Vagina (tissue), 2 donors: ENCODE data around the gene STYK1. TPM values are rescaled to one million over a fixed set of nuclear protein-coding genes. Genes with fewer than 3 reads are reported as not detected.
A peak's percentile ranks its signal among the peaks of the same experiment; 100 is the strongest.

ENCODE experiments used
- DNase-seq, 2 donors: peaks; one replicate each; pipeline ENCODE4 v3.0.0-alpha.2; 2017; ENCODE audit errors: extremely low spot score in 2 of 2
- H3K27ac ChIP-seq: fragments of 200-600 bp; sonication (generic); one replicate; pipeline ENCODE4 v1.5.1; 2019
- H3K27me3 ChIP-seq: fragments of 200-600 bp; sonication (generic); one replicate; pipeline ENCODE4 v1.5.1; 2019
- H3K36me3 ChIP-seq, 2 donors: fragments of 200-600 bp; sonication (generic); one replicate each; pipeline ENCODE4 v1.5.1; 2017 to 2019
- H3K4me1 ChIP-seq: fragments of 200-600 bp; sonication (generic); one replicate; pipeline ENCODE4 v1.5.1; 2019
- H3K4me3 ChIP-seq, 2 donors: fragments of 200-600 bp; sonication (generic); 1 replicate in 1 of 2; 2 replicates in 1 of 2; pipeline ENCODE4 v1.5.1; 2016 to 2019
- H3K9me3 ChIP-seq: fragments of 200-600 bp; sonication (generic); one replicate; pipeline ENCODE4 v1.5.1; 2019
- POLR2A ChIP-seq, 2 donors: fragments of 450-650 bp; IDR thresholded peaks; one replicate each; pipeline ENCODE4 v1.6.1; 2017; ENCODE audit warnings: antibody characterized with exemption in 2 of 2, mild to moderate bottlenecking in 2 of 2, moderate library complexity in 2 of 2
- POLR2AphosphoS5 ChIP-seq, 2 donors: sonication (generic); formaldehyde crosslinking; IDR thresholded peaks; one replicate each; pipeline ENCODE4 v1.9.0; 2017; ENCODE audit warnings: antibody characterized with exemption in 2 of 2, mild to moderate bottlenecking in 2 of 2, low read depth in 1 of 2; ENCODE audit not compliant: insufficient read depth in 1 of 2
- intact Hi-C: fragments of 100-400 bp; cut with DNase I; formaldehyde crosslinking; loops from one replicate; pipeline ENCODE4 v1.15.1; 2023
- total RNA-seq: library from RNA; depleted of rRNA; stranded (reverse); fragments of >200 nt; gene quantifications from one replicate; pipeline ENCODE4 v1.2.3, GENCODE V29; 2016
- TF ChIP-seq, protein P1 (sequence below), 3 experiments: fragments of 450-650 bp in 2 of 3; fragments of 200-600 bp in 1 of 3; sonication (generic) in 1 of 3; IDR thresholded peaks; one replicate each; pipeline ENCODE4 v1.5.1; 2017 to 2019; ENCODE audit warnings: antibody characterized with exemption in 3 of 3, mild to moderate bottlenecking in 2 of 3, moderate library complexity in 2 of 3

Gene STYK1, protein sequence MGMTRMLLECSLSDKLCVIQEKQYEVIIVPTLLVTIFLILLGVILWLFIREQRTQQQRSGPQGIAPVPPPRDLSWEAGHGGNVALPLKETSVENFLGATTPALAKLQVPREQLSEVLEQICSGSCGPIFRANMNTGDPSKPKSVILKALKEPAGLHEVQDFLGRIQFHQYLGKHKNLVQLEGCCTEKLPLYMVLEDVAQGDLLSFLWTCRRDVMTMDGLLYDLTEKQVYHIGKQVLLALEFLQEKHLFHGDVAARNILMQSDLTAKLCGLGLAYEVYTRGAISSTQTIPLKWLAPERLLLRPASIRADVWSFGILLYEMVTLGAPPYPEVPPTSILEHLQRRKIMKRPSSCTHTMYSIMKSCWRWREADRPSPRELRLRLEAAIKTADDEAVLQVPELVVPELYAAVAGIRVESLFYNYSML
- 6.4 TPM for total RNA-seq

DNA sequence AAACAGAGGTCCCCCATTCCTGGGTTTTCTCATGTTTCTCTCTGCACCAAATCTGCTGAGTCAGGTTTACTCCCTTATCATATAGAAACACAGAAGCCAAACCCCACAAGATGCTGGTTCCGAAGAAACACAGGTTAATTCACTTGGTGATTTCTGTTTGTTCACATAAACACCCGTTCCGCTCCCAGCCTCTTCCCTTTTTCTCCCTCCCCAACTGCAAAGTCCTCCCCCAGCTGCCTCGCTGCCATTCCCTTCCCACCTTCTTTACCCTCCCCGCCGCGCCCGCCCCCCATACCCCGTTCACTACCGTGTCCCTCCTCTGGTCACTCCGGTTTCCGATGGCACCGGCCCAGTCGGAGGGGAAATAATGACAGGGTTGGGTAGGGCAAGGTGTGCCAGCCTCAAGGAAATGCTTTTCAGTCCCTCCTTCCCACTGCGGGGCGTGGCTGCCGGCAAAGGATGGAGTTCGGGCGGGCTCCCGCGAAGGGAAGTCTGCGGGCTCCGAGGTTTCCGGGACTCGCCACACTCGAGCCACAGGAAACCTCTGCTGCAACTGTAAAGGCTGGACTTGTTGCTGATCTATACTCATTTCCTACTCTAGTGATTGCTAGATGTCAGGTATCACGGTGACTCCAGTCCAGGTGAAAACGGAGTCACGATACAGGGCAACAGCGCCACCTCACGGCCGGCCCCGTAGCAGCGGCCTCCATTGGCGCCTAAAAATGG lies at the start of gene STYK1:
Gene STYK1, minus strand, starts transcription at position 394 of the 726 bp plus-strand sequence. CDS start 39,434 bp downstream, outside the sequence.
- Histone ChIP-seq H3K9me3 (no peaks in the 10 kb centered on the region), H3K27ac (no peak within 1 kb of the TSS), H3K4me1 (no peaks in the 10 kb centered on the region), H3K4me3 (peak within 1 kb of the TSS; percentile 48 to 50), H3K27me3 (peaks cover 2% of the 10 kb centered on the region), H3K36me3 (no peaks in the 10 kb centered on the region)
- peak in 1 of 2 donors; percentile 56 for TF ChIP-seq POLR2AphosphoS5 (IDR thresholded peaks at IDR 0.05; ENCODE audit: insufficient read depth in 1 of 2, low read depth in 1 of 2)
- TF ChIP-seq, protein P1, sequence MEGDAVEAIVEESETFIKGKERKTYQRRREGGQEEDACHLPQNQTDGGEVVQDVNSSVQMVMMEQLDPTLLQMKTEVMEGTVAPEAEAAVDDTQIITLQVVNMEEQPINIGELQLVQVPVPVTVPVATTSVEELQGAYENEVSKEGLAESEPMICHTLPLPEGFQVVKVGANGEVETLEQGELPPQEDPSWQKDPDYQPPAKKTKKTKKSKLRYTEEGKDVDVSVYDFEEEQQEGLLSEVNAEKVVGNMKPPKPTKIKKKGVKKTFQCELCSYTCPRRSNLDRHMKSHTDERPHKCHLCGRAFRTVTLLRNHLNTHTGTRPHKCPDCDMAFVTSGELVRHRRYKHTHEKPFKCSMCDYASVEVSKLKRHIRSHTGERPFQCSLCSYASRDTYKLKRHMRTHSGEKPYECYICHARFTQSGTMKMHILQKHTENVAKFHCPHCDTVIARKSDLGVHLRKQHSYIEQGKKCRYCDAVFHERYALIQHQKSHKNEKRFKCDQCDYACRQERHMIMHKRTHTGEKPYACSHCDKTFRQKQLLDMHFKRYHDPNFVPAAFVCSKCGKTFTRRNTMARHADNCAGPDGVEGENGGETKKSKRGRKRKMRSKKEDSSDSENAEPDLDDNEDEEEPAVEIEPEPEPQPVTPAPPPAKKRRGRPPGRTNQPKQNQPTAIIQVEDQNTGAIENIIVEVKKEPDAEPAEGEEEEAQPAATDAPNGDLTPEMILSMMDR (IDR thresholded peaks at IDR 0.05), result peak; percentile 28 to 68 (median 65)
- TF ChIP-seq POLR2A (IDR thresholded peaks at IDR 0.05), result no peak
- intact Hi-C loops, result no loop called here
- no peak for DNase-seq

DNA sequence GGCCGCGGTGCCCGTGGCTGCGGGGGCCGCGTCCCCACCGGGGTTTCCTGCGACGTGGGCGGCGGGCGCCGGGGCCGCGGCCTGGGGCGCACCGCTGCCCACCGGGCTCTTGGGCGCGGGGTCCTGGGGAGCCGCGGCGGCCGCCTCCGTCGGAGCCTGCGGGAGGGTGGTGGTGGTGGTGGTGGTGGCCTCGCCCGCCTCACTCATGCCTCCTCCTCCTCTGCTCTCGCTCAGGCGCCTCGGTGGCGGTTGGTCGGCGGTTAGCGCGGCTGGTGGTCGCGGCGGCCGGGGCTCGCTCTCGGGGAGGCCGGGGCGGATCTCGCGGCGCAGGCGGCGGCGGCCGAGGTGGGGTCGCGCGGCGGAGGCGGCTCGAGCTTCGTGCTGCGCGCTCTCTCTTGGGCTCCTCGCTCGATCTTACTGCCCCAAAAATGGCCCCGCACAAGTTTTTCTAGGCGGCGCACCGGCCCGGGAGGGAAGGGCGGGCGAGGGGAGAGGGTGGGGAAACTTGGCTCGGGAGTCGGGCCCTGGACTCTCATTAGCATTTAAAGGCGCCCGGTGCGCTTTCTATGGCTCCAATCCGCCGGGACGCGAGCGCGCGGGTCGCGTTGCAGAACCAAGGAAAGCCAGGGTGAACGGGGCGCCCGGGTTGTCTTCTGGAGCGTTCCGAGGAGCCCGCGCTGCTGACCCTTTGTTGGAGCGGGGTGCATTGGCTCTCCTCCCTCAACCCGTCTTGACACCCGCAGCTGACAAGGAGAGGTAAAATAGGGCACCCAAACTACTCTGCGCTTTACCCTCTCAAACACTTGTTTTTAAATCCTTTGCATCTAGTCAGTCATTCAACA lies 49.3 kb upstream of the STYK1 start, which contains the start of gene YBX3:
Gene YBX3, minus strand, starts transcription at position 419 of the 842 bp plus-strand sequence. Its CDS starts 212 bp downstream, at position 207.
- H3K4me1 ChIP-seq, result peaks cover 41% of the 10 kb centered on the region
- peak in 1 of 2 donors; percentile 91 for DNase-seq
- intact Hi-C loops, result no loop called here
- no peaks in the 10 kb centered on the region for H3K36me3 ChIP-seq
- H3K9me3 ChIP-seq, result no peaks in the 10 kb centered on the region
- no peaks in the 10 kb centered on the region for H3K27me3 ChIP-seq
- peak within 1 kb of the TSS; percentile 85 to 93 for H3K4me3 ChIP-seq
- H3K27ac ChIP-seq, result peak within 1 kb of the TSS; percentile 99
- TF ChIP-seq POLR2A (IDR thresholded peaks at IDR 0.05), result peak in 1 of 2 donors; percentile 58
- peak; percentile 21 to 71 for TF ChIP-seq POLR2AphosphoS5 (IDR thresholded peaks at IDR 0.05; ENCODE audit: insufficient read depth in 1 of 2, low read depth in 1 of 2)
- TF ChIP-seq, protein P1 (IDR thresholded peaks at IDR 0.05), result no peak

DNA sequence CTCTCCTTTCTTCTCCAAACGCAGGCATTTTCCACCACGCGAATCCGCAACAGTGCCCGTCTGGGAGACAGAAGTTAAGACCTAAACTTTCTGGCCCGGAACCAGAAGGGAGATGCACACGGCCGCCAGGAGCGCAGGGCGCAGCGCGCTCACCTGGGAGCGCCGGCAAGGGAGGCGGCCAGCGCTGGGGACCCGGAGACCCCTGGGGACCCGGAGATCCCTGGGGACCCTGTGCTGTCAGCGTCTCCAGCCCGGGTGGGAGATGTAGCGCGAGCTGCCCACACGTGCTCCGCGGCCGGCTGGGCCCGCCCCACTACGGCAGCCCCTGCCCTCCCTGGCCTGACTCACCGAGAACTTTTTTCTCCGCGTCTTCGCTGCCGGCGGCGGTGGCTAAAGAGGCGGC lies 48.7 kb upstream of the STYK1 start:
- Histone ChIP-seq H3K4me1 (peaks cover 47% of the 10 kb centered on the region), H3K4me3 (peak overlapping the region; percentile 85 to 93), H3K9me3 (no peaks in the 10 kb centered on the region), H3K27me3 (no peaks in the 10 kb centered on the region), H3K36me3 (no peaks in the 10 kb centered on the region), H3K27ac (peak overlapping the region; percentile 99)
- TF ChIP-seq POLR2A (IDR thresholded peaks at IDR 0.05), result no peak
- TF ChIP-seq, protein P1 (IDR thresholded peaks at IDR 0.05), result peak in 1 of 3 experiments; percentile 24
- no peak for DNase-seq
- intact Hi-C loops, result no loop called here

DNA sequence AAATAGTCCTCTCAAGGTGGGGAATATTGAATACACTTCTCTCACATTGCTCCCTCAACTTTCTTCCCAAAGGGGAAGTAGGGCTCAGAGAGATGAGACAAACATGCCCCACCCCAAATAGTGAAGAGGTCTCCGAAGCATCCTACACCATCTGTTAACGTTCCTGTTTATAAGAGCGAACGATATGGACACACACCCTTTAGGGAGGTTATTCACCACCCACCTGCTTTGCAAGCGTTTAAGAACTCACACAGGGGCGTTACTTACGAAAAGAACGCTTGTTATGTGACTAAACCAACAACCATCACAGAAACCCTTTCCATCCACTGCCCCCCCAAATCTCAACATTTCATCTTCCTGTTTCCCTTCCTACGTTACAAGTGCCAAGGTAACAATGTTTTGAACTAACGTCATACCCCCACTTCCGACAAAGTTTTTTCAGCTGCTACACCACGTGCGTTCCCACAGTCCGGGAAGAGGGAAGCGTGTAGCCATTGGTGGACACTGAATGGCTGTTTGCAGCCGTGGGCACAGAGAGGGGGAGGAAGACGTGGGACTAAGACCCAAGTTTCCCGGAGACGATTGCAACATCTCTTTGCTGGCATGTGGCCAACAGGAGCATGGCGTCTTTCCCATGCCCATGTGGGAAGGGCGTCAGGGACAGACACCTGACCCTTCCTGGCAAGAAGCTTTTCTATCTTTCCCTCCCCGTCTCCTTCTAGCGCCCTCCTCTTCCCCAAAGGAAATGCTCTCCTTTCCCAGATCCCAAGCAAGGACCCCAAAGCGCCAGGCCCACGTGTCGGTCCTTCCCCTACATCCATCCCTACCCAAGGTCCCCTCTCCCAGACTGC lies 48.0 kb upstream of the STYK1 start:
- Histone ChIP-seq H3K36me3 (no peaks in the 10 kb centered on the region), H3K9me3 (no peaks in the 10 kb centered on the region), H3K4me3 (peak overlapping the region; percentile 85 to 93), H3K27me3 (no peaks in the 10 kb centered on the region), H3K27ac (peak overlapping the region; percentile 99), H3K4me1 (peaks cover 53% of the 10 kb centered on the region)
- peak in 1 of 2 donors; percentile 99 for DNase-seq
- intact Hi-C loops, result no loop called here
- TF ChIP-seq POLR2A (IDR thresholded peaks at IDR 0.05) (peak in 1 of 2 donors; percentile 18), POLR2AphosphoS5 (IDR thresholded peaks at IDR 0.05; ENCODE audit: insufficient read depth in 1 of 2, low read depth in 1 of 2) (peak; percentile 94 to 96)
- TF ChIP-seq, protein P1 (IDR thresholded peaks at IDR 0.05), result no peak
